Neural cell (in vitro differentiated cells): ENCODE results near the gene WNT10A. TPM values are rescaled to one million over a fixed set of nuclear protein-coding genes. Genes with fewer than 3 reads are reported as not detected.

Experiments
- H2AFZ ChIP-seq: fragments of 200-600, 300-800 bp; sonication (generic), shearing (Covaris generic); 2 replicates; pipeline ENCODE4 v1.6.0; 2014; ENCODE audit warnings: low read depth, mild to moderate bottlenecking, antibody characterized with exemption, low read length, moderate library complexity
- H3F3A ChIP-seq: fragments of 200-600 bp; shearing (Covaris generic); 2 replicates; pipeline ENCODE4 v1.6.1; 2016; ENCODE audit warnings: mild to moderate bottlenecking, moderate library complexity, mixed read lengths, antibody characterized with exemption, low read length; ENCODE audit not compliant: insufficient read depth, poor library complexity, severe bottlenecking
- H3K27ac ChIP-seq: fragments of 200-600, 300-800 bp; sonication (generic), shearing (Covaris generic); 2 replicates; pipeline ENCODE4 v1.5.1; 2014; ENCODE audit warnings: mild to moderate bottlenecking, low read length, moderate library complexity
- H3K27me3 ChIP-seq: fragments of 300-800, 200-600 bp; sonication (generic), shearing (Covaris generic); 2 replicates; pipeline ENCODE4 v1.6.0; 2014; ENCODE audit warnings: mild to moderate bottlenecking, low read depth, low read length, moderate library complexity; ENCODE audit not compliant: insufficient read depth
- H3K36me3 ChIP-seq: fragments of 300-800, 200-600 bp; sonication (generic), shearing (Covaris generic); 2 replicates; pipeline ENCODE4 v1.5.1; 2014; ENCODE audit warnings: mild to moderate bottlenecking, antibody characterized with exemption, low read length, moderate library complexity; ENCODE audit not compliant: insufficient read depth
- H3K4me2 ChIP-seq: fragments of 300-800, 200-600 bp; sonication (generic), shearing (Covaris generic); 2 replicates; pipeline ENCODE4 v1.6.0; 2014; ENCODE audit warnings: mild to moderate bottlenecking, low read length
- H3K4me3 ChIP-seq: fragments of 300-800, 200-600 bp; sonication (generic), shearing (Covaris generic); 2 replicates; pipeline ENCODE4 v1.5.1; 2014; ENCODE audit warnings: mild to moderate bottlenecking, low read length, moderate library complexity
- H3K79me2 ChIP-seq: fragments of 200-600 bp; shearing (Covaris generic); replicated peaks from 2 replicates; pipeline ENCODE4 v1.6.0; 2014; ENCODE audit warnings: mild to moderate bottlenecking, low read length, moderate library complexity; ENCODE audit not compliant: insufficient read depth
- H3K9ac ChIP-seq: fragments of 300-800, 200-600 bp; sonication (generic), shearing (Covaris generic); 2 replicates; pipeline ENCODE4 v1.6.1; 2016; ENCODE audit warnings: mild to moderate bottlenecking, low read length, mixed read lengths
- H3K9me2 ChIP-seq: fragments of 200-600 bp; shearing (Covaris generic); 2 replicates; pipeline ENCODE4 v1.6.1; 2016; ENCODE audit warnings: mild to moderate bottlenecking, low read length, mixed read lengths; ENCODE audit not compliant: insufficient read depth
- H3K9me3 ChIP-seq: fragments of 200-600, 300-800 bp; sonication (generic), shearing (Covaris generic); 2 replicates; pipeline ENCODE4 v1.6.1; 2016; ENCODE audit warnings: mild to moderate bottlenecking, mixed run types, low read length, moderate library complexity, mixed read lengths
- H4K20me1 ChIP-seq: fragments of 200-600 bp; shearing (Covaris generic); 2 replicates; pipeline ENCODE4 v1.6.1; 2016; ENCODE audit warnings: mild to moderate bottlenecking, mixed run types; ENCODE audit not compliant: insufficient read depth
- EP300 ChIP-seq: fragments of 450-650 bp; conservative IDR thresholded peaks from 2 replicates; pipeline ENCODE4 v1.6.1; 2014; ENCODE audit warnings: antibody characterized with exemption, mild to moderate bottlenecking, moderate library complexity; ENCODE audit not compliant: poor library complexity, severe bottlenecking
- EZH2 ChIP-seq: fragments of 200-600, 300-800 bp; shearing (Covaris generic), sonication (generic); IDR thresholded peaks from 2 replicates; pipeline ENCODE4 v1.6.1; 2014; ENCODE audit warnings: antibody characterized with exemption, low read length, borderline replicate concordance, mild to moderate bottlenecking; ENCODE audit not compliant: insufficient read depth, poor library complexity, severe bottlenecking
- MXI1 ChIP-seq: fragments of 450-650 bp; conservative IDR thresholded peaks from 2 replicates; pipeline ENCODE4 v1.6.1; 2014; ENCODE audit warnings: antibody characterized with exemption, mild to moderate bottlenecking; ENCODE audit not compliant: poor library complexity, severe bottlenecking
- POLR2AphosphoS5 ChIP-seq: IDR thresholded peaks from 2 replicates; pipeline ENCODE4 v1.6.1; 2012
- RAD21 ChIP-seq: fragments of 450-650 bp; conservative IDR thresholded peaks from 2 replicates; pipeline ENCODE4 v1.6.1; 2014; ENCODE audit warnings: antibody characterized with exemption, mild to moderate bottlenecking, moderate library complexity
- SMC3 ChIP-seq: fragments of 450-650 bp; conservative IDR thresholded peaks from 2 replicates; pipeline ENCODE4 v1.6.1; 2014; ENCODE audit warnings: antibody characterized with exemption, mild to moderate bottlenecking, moderate library complexity; ENCODE audit not compliant: poor library complexity
- TAF1 ChIP-seq: IDR thresholded peaks from 2 replicates; pipeline ENCODE4 v1.6.1; 2012; ENCODE audit warnings: low read depth
- polyA plus RNA-seq: library from polyadenylated mRNA; depleted of rRNA; stranded (reverse); fragments of >200 nt; gene quantifications from 2 replicates; pipeline ENCODE4 v1.2.3, GENCODE V29; 2014
- TF ChIP-seq, protein P1 (sequence below): IDR thresholded peaks from 2 replicates; pipeline ENCODE4 v1.6.1; 2012; ENCODE audit warnings: borderline replicate concordance
- TF ChIP-seq, protein P2 (sequence below): fragments of 450-650 bp; IDR thresholded peaks from 2 replicates; pipeline ENCODE4 v1.5.1; 2014; ENCODE audit warnings: antibody characterized with exemption, mild to moderate bottlenecking, moderate library complexity; ENCODE audit not compliant: poor library complexity, severe bottlenecking

WNT10A gene
- polyA plus RNA-seq, 1 donor from 2014 or later = 0.14 TPM

DNA sequence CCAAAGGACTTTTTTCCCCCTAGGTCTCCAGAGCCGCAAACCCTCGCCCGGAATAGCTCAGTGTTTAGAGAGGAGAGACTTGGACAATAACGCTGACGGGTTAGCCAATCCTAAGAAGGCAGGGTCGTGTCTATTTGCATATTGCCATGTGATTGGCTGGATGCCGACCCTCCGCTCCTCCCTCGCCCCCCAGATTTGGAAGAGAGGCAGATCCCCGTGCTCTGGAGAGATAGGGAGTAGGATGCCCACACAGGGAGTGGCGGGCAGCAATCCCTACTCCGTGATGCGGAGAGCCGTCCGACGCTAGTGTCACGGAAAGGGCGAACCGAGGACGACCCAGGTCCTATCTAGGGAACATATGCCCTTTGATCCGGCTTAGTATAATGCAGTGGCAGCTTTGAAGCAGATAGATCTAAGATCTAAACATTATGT lies 19.7 kb upstream of the WNT10A start:
- Histone ChIP-seq H3K27ac (no peak overlapping the region), H3K9me3 (no peaks in the 10 kb centered on the region), H4K20me1 (no peaks in the 10 kb centered on the region), H2AFZ (no peak overlapping the region), H3K79me2 (no peaks in the 10 kb centered on the region), H3F3A (no peaks in the 10 kb centered on the region), H3K9ac (no peak overlapping the region), H3K9me2 (no peaks in the 10 kb centered on the region), H3K36me3 (no peaks in the 10 kb centered on the region), H3K27me3 (peaks cover 76% of the 10 kb centered on the region), H3K4me2 (no peak overlapping the region), H3K4me3 (peak overlapping the region; percentile 56)
- TF ChIP-seq TAF1 (no peak), EP300 (no peak), SMC3 (no peak), RAD21 (no peak), MXI1 (no peak), POLR2AphosphoS5 (no peak)
- TF ChIP-seq, protein P1, sequence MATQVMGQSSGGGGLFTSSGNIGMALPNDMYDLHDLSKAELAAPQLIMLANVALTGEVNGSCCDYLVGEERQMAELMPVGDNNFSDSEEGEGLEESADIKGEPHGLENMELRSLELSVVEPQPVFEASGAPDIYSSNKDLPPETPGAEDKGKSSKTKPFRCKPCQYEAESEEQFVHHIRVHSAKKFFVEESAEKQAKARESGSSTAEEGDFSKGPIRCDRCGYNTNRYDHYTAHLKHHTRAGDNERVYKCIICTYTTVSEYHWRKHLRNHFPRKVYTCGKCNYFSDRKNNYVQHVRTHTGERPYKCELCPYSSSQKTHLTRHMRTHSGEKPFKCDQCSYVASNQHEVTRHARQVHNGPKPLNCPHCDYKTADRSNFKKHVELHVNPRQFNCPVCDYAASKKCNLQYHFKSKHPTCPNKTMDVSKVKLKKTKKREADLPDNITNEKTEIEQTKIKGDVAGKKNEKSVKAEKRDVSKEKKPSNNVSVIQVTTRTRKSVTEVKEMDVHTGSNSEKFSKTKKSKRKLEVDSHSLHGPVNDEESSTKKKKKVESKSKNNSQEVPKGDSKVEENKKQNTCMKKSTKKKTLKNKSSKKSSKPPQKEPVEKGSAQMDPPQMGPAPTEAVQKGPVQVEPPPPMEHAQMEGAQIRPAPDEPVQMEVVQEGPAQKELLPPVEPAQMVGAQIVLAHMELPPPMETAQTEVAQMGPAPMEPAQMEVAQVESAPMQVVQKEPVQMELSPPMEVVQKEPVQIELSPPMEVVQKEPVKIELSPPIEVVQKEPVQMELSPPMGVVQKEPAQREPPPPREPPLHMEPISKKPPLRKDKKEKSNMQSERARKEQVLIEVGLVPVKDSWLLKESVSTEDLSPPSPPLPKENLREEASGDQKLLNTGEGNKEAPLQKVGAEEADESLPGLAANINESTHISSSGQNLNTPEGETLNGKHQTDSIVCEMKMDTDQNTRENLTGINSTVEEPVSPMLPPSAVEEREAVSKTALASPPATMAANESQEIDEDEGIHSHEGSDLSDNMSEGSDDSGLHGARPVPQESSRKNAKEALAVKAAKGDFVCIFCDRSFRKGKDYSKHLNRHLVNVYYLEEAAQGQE = no peak
- TF ChIP-seq, protein P2, sequence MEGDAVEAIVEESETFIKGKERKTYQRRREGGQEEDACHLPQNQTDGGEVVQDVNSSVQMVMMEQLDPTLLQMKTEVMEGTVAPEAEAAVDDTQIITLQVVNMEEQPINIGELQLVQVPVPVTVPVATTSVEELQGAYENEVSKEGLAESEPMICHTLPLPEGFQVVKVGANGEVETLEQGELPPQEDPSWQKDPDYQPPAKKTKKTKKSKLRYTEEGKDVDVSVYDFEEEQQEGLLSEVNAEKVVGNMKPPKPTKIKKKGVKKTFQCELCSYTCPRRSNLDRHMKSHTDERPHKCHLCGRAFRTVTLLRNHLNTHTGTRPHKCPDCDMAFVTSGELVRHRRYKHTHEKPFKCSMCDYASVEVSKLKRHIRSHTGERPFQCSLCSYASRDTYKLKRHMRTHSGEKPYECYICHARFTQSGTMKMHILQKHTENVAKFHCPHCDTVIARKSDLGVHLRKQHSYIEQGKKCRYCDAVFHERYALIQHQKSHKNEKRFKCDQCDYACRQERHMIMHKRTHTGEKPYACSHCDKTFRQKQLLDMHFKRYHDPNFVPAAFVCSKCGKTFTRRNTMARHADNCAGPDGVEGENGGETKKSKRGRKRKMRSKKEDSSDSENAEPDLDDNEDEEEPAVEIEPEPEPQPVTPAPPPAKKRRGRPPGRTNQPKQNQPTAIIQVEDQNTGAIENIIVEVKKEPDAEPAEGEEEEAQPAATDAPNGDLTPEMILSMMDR = no peak

DNA sequence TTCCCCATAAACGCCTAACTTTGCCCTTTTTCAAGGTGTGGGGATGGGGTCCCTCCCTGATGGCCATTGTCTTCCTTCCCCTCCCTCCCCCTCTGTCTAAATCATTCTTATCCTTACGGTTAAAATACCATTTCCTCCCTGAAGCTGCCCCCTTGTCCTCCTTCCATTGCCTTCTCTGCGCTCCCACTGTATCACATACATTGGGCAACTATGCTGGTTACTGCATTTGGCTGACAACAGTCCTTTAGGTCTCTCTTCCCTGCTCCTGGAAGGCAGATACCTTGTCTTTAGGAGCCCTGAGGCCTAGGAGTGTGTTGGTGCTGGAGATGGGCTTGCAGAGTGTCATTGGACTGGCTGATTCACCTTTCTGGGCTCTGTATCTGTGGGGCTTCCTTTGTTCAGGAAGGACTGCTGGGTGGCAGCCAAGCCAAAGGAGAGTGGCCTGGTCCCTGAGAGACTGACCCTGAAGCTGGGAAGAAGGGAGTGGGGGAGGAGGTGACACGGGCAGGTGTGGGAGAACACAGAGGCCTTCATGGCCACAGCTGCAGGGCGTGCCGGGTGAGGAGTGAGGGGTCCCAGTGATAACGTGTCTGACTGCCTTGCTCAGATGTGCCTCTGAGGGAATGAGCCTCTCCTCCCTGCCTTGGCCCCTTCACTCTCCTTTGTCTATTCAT lies 18.9 kb upstream of the WNT10A start:
- H3K9me2 ChIP-seq = no peaks in the 10 kb centered on the region
- H2AFZ ChIP-seq = no peak overlapping the region
- TF ChIP-seq EP300 (no peak), TAF1 (no peak), POLR2AphosphoS5 (no peak), RAD21 (no peak), SMC3 (no peak), EZH2 (no peak), MXI1 (no peak)
- TF ChIP-seq, protein P1 = no peak
- TF ChIP-seq, protein P2 = no peak
- H3K4me2 ChIP-seq = no peak overlapping the region
- no peaks in the 10 kb centered on the region for H3K9me3 ChIP-seq
- H4K20me1 ChIP-seq = no peaks in the 10 kb centered on the region
- H3K79me2 ChIP-seq = no peaks in the 10 kb centered on the region
- peaks cover 76% of the 10 kb centered on the region for H3K27me3 ChIP-seq
- H3F3A ChIP-seq = no peaks in the 10 kb centered on the region
- no peak overlapping the region for H3K4me3 ChIP-seq
- H3K36me3 ChIP-seq = no peaks in the 10 kb centered on the region
- no peak overlapping the region for H3K27ac ChIP-seq
- H3K9ac ChIP-seq = no peak overlapping the region
